Tibial artery (tissue), 4 donors: ENCODE measurements around the gene TAS2R14.

Experiments used
- DNase-seq, 2 donors: peaks; one replicate each; pipeline ENCODE4 v3.0.0-alpha.2; 2019
- H3K27ac ChIP-seq, 2 donors: fragments of 200-600 bp; sonication (generic) in 1 of 2; 1 replicate in 1 of 2; 2 replicates in 1 of 2; pipeline ENCODE4 v1.5.1; 2018 to 2019; ENCODE audit warnings: mild to moderate bottlenecking in 1 of 2
- H3K27me3 ChIP-seq, 2 donors: fragments of 200-600 bp; sonication (generic) in 1 of 2; one replicate each; pipeline versions ENCODE4 v1.5.1 to v1.6.0; 2016 to 2019
- H3K36me3 ChIP-seq, 3 donors: fragments of 200-600 bp; sonication (generic) in 2 of 3; one replicate each; pipeline ENCODE4 v1.5.1; 2016 to 2019; ENCODE audit warnings: mild to moderate bottlenecking in 2 of 3
- H3K4me1 ChIP-seq, 4 donors: fragments of 200-600 bp; sonication (generic) in 2 of 4; 1 replicate in 3 of 4; 2 replicates in 1 of 4; pipeline ENCODE4 v1.5.1; 2016 to 2019
- H3K4me3 ChIP-seq, 2 donors: fragments of 200-600 bp; sonication (generic) in 1 of 2; 1 replicate in 1 of 2; 2 replicates in 1 of 2; pipeline ENCODE4 v1.5.1; 2018 to 2019; ENCODE audit warnings: mild to moderate bottlenecking in 2 of 2
- H3K9me3 ChIP-seq, 3 donors: fragments of 200-600 bp; sonication (generic) in 1 of 3; one replicate each; pipeline ENCODE4 v1.5.1; 2016 to 2019
- intact Hi-C: fragments of 100-400 bp; cut with DNase I; formaldehyde crosslinking; loops from one replicate; pipeline ENCODE4 v1.15.0; 2023; ENCODE audit warnings: low total_unique reads
- TF ChIP-seq, protein P1 (sequence below), 2 experiments: fragments of 200-600 bp in 1 of 2; fragments of 450-650 bp in 1 of 2; IDR thresholded peaks; one replicate each; pipeline ENCODE4 v1.5.1; 2017 to 2019; ENCODE audit warnings: antibody characterized with exemption in 2 of 2, mild to moderate bottlenecking in 1 of 2, moderate library complexity in 1 of 2

TAS2R14 gene

DNA sequence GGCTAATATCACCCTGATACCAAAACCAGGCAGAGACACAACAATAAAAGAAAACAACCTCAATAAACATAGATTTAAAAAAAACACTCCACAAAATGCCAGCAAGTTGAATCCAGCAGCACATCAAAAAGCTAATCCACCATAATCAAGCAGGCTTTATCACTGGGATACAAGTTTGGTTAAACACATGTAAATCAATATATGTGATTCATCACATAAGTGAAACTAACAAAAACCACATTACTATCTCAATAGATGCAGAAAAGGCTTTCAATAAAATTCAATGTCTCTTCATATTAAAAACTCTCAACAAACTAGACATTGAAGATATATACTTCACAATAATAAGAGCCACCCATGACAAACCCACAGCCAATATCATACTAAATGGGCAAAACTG lies 17.0 kb upstream of the TAS2R14 start:
- no peak for DNase-seq
- intact Hi-C loops, result no loop called here
- Histone ChIP-seq H3K27ac (no peak overlapping the region), H3K9me3 (peaks cover 0 to 9% (median 0%) of the 10 kb centered on the region in 3 donors), H3K36me3 (no peaks in the 10 kb centered on the region), H3K27me3 (no peaks in the 10 kb centered on the region), H3K4me1 (peaks cover 0 to 14% (median 0%) of the 10 kb centered on the region in 4 donors), H3K4me3 (no peak overlapping the region)
- TF ChIP-seq, protein P1, sequence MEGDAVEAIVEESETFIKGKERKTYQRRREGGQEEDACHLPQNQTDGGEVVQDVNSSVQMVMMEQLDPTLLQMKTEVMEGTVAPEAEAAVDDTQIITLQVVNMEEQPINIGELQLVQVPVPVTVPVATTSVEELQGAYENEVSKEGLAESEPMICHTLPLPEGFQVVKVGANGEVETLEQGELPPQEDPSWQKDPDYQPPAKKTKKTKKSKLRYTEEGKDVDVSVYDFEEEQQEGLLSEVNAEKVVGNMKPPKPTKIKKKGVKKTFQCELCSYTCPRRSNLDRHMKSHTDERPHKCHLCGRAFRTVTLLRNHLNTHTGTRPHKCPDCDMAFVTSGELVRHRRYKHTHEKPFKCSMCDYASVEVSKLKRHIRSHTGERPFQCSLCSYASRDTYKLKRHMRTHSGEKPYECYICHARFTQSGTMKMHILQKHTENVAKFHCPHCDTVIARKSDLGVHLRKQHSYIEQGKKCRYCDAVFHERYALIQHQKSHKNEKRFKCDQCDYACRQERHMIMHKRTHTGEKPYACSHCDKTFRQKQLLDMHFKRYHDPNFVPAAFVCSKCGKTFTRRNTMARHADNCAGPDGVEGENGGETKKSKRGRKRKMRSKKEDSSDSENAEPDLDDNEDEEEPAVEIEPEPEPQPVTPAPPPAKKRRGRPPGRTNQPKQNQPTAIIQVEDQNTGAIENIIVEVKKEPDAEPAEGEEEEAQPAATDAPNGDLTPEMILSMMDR (IDR thresholded peaks at IDR 0.05), result no peak

DNA sequence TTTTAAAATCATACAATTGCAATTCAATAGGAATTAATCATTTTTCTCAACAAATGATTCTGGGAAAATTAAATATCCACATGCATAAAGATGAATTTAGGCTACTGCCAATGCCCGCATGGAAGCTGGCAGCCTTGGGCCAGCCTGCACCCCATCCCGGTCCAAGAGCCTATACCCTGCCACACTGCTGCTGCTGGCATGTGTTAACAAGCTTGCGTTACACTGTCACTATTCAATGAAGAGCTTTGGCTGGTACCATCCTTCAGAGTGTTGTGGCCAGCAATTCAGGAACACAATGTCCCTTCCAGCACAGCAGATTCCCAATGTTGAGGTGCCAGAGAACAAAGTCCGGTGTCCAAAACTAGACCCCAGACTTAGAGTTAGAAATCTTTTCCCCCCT lies 13.6 kb upstream of the TAS2R14 start:
- Histone ChIP-seq H3K27me3 (no peaks in the 10 kb centered on the region), H3K36me3 (no peaks in the 10 kb centered on the region), H3K4me1 (peaks cover 0 to 14% (median 0%) of the 10 kb centered on the region in 4 donors), H3K4me3 (no peak overlapping the region), H3K27ac (no peak overlapping the region), H3K9me3 (peaks cover 0 to 9% (median 0%) of the 10 kb centered on the region in 3 donors)
- no peak for DNase-seq
- TF ChIP-seq, protein P1 (IDR thresholded peaks at IDR 0.05), result no peak
- intact Hi-C loops, result no loop called here

DNA sequence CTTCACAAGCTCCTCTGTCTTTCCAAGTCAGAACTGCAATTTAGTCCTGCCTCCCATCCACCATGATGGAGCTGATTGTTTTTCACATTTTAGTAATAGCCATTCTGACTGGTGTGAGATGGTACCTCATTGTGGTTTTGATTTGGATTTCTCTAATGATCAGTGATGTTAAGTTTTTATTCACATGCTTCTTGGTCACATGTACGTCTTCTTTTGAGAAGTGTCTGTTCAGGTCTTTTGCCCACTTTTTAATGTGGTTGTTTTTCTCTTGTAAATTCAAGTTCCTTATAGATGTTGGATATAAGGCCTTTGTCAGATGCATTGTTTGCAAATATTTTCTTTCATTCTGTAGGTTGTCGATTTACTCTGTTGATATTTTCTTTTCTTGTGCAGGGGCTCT lies 4.1 kb upstream of the TAS2R14 start:
- no peaks in the 10 kb centered on the region for H3K9me3 ChIP-seq
- H3K27ac ChIP-seq, result no peak overlapping the region
- H3K4me1 ChIP-seq, result no peaks in the 10 kb centered on the region
- no peaks in the 10 kb centered on the region for H3K36me3 ChIP-seq
- H3K27me3 ChIP-seq, result no peaks in the 10 kb centered on the region
- H3K4me3 ChIP-seq, result no peak overlapping the region
- DNase-seq, result no peak
- intact Hi-C loops, result no loop called here
- TF ChIP-seq, protein P1 (IDR thresholded peaks at IDR 0.05), result no peak

DNA sequence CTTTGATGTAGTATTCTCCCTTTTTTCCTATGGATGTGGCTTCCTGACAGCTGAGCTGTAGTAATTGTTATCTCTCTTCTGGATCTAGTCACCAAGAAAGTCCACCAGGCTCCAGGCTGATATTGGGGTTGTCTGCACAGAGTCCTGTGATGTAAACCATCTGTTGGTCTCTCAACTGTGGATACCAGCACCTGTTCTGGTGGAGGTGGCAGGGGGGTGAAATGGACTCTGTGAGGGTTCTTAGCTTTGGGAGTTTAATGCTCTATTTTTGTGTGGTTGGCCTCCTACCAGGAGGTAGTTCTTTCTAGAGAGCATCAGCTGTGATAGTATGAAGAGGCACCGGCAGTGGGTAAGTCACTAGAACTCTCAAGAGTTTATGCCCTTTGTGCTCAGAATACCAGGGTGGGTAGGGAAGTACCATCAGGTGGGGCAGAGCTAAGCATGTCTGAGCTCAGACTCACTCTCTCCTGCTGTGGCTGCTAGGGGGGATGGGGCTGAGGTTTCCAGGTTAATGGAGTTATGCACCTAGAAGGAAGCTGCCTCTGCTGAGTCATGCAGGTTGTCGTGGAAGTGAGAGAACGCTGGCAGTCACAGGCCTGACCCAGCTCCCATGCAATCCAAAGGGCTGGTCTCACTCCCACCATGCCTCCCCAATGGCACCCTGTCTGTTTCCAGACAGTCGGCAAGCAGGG lies 3.0 kb upstream of the TAS2R14 start:
- Histone ChIP-seq H3K4me1 (no peaks in the 10 kb centered on the region), H3K27ac (no peak overlapping the region), H3K4me3 (no peak overlapping the region), H3K27me3 (no peaks in the 10 kb centered on the region), H3K36me3 (no peaks in the 10 kb centered on the region), H3K9me3 (no peaks in the 10 kb centered on the region)
- DNase-seq, result no peak
- intact Hi-C loops, result no loop called here
- TF ChIP-seq, protein P1 (IDR thresholded peaks at IDR 0.05), result no peak

DNA sequence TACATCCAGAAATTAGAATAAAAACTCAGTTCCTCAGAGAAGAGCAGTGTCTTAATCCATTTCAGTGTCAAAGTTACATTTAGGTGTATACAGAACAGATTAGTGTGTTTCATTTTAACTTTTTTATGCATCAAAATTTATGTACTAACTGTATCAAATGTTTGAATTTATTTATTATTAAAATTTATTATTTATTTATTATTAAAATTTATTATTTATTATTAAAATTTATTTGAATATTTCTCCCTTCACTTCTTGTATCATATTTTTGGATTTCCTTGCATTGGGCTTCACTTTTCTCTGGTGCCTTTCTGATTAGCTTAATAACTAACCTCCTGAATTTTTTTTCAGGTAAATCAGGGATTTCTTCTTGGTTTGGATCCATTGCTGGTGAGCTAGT lies 2.3 kb upstream of the TAS2R14 start:
- Histone ChIP-seq H3K27me3 (no peaks in the 10 kb centered on the region), H3K4me3 (no peak overlapping the region), H3K9me3 (no peaks in the 10 kb centered on the region), H3K27ac (no peak overlapping the region), H3K36me3 (no peaks in the 10 kb centered on the region), H3K4me1 (no peaks in the 10 kb centered on the region)
- DNase-seq, result no peak
- intact Hi-C loops, result no loop called here
- TF ChIP-seq, protein P1 (IDR thresholded peaks at IDR 0.05), result no peak

DNA sequence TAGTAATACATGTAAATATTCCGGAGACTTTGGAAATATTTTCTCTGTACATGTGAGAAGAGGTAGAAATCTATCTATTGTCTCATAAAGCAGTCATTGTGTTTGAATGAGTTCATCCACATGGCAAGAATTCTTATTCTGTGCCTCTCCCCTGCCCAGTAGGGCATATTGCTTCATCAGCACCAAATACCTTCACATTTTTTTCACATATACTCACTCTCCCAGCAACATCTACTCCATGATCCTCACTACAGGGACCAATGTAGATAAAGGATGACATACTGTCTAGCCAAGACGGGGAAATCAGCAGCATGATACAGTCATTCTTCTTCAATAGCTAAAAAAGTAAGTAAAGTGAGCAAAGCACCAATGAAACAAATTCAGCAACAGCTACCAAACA lies 1.3 kb upstream of the TAS2R14 start:
- Histone ChIP-seq H3K27me3 (no peaks in the 10 kb centered on the region), H3K4me3 (no peak overlapping the region), H3K27ac (no peak overlapping the region), H3K36me3 (no peaks in the 10 kb centered on the region), H3K9me3 (no peaks in the 10 kb centered on the region), H3K4me1 (no peaks in the 10 kb centered on the region)
- intact Hi-C loops, result no loop called here
- DNase-seq, result no peak
- TF ChIP-seq, protein P1 (IDR thresholded peaks at IDR 0.05), result no peak
